Stimulated activated CD8-positive, alpha-beta memory T cell treated with anti-CD3 and anti-CD28 coated beads, Interleukin-15, amount 100 ng/mL, for 4 hours (primary cell): ENCODE results near the gene SOD2.
A peak's percentile ranks its signal among the peaks of the same experiment; 100 is the strongest.
"Not testable (repeated sequence)": the region's sequence is repeated elsewhere in the genome, so short reads cannot be mapped to it uniquely, and the experiment has no call there.

Source experiments
- DNase-seq, 2 donors: peaks; one replicate each; pipeline ENCODE4 v3.0.0-alpha.2; 2020; ENCODE audit warnings: low read depth in 2 of 2

SOD2 gene

GRCh38 chr6:159716247-159717096 is 23.4 kb upstream of the SOD2 start:
- DNase-seq, result no peak

- no peak for DNase-seq
Observed at GRCh38 chr6:159715605-159716004, 22.6 kb upstream of the SOD2 start.

- DNase-seq, result no peak
Observed at GRCh38 chr6:159715166-159715565, 22.1 kb upstream of the SOD2 start.

GRCh38 chr6:159714404-159714803 is 21.4 kb upstream of the SOD2 start:
- no peak for DNase-seq

GRCh38 chr6:159713984-159714383 is 20.9 kb upstream of the SOD2 start:
- DNase-seq, result no peak

GRCh38 chr6:159712389-159712788 is 19.3 kb upstream of the SOD2 start:
- not testable (repeated sequence) for DNase-seq

GRCh38 chr6:159710603-159711002 is 17.6 kb upstream of the SOD2 start:
- not testable (repeated sequence) for DNase-seq

- DNase-seq, result no peak
Observed at GRCh38 chr6:159701413-159701999, 8.5 kb upstream of the SOD2 start.

GRCh38 chr6:159700970-159701369 is 7.9 kb upstream of the SOD2 start:
- DNase-seq, result no peak

GRCh38 chr6:159695984-159696383 is 2.9 kb upstream of the SOD2 start:
- DNase-seq, result no peak

GRCh38 chr6:159693894-159694545 is 979 bp upstream of the SOD2 start:
- peak in 1 of 2 donors; percentile 8 for DNase-seq

- DNase-seq, result peak; percentile 33 to 34
Observed at GRCh38 chr6:159692303-159693127, 526 bp downstream of the SOD2 start.

- no peak for DNase-seq
Observed at GRCh38 chr6:159691963-159692287, 1.1 kb downstream of the SOD2 start.

GRCh38 chr6:159691133-159691962 is 1.7 kb downstream of the SOD2 start:
- no peak for DNase-seq

- not testable (repeated sequence) for DNase-seq
Observed at GRCh38 chr6:159690135-159690534, 2.9 kb downstream of the SOD2 start.

GRCh38 chr6:159689001-159689400 is 4.0 kb downstream of the SOD2 start:
- DNase-seq, result no peak

- no peak for DNase-seq
Observed at GRCh38 chr6:159688266-159688905, 4.7 kb downstream of the SOD2 start.

- no peak for DNase-seq
Observed at GRCh38 chr6:159687341-159687740, 5.7 kb downstream of the SOD2 start.

- no peak for DNase-seq
Observed at GRCh38 chr6:159686703-159687102, 6.3 kb downstream of the SOD2 start.

GRCh38 chr6:159686040-159686439 is 7.0 kb downstream of the SOD2 start:
- DNase-seq, result no peak

- DNase-seq, result no peak
Observed at GRCh38 chr6:159684013-159684304, 9.1 kb downstream of the SOD2 start.
